Measurements from ENCODE around the gene PRDM1. TPM values are rescaled to one million over a fixed set of nuclear protein-coding genes. Genes with fewer than 3 reads are reported as not detected.
"Not testable (repeated sequence)": the region's sequence is repeated elsewhere in the genome, so short reads cannot be mapped to it uniquely, and the experiment has no call there.

Gene PRDM1
- total RNA-seq, 1 experiment from 2014 or later: 0.40 TPM

GRCh38 chr6:106145741-106146227, 59.6 kb downstream of the PRDM1 start:
- Mint-ChIP-seq H3K36me3 (ENCODE audit: insufficient read depth, unreplicated experiment) (no peaks in the 10 kb centered on the region), H3K27me3 (ENCODE audit: unreplicated experiment) (peaks cover 10% of the 10 kb centered on the region), H3K27ac (ENCODE audit: unreplicated experiment) (no peak overlapping the region), H3K4me3 (ENCODE audit: low read depth, unreplicated experiment) (no peak overlapping the region), H3K4me1 (ENCODE audit: low read depth, unreplicated experiment) (no peaks in the 10 kb centered on the region), H3K9me3 (ENCODE audit: low read depth, unreplicated experiment) (no peaks in the 10 kb centered on the region)
- BruUV-seq (replicated peaks): no TSS peak
- TF ChIP-seq CTCF (IDR thresholded peaks at IDR 0.05; ENCODE audit: unreplicated experiment): no peak
- no peak for DNase-seq
- intact Hi-C loops (cut with micrococcal nuclease; ENCODE audit: unreplicated experiment): no loop called here
- CTCF ChIA-PET: no interaction called here

- Mint-ChIP-seq H3K36me3 (ENCODE audit: insufficient read depth, unreplicated experiment) (no peaks in the 10 kb centered on the region), H3K27ac (ENCODE audit: unreplicated experiment) (no peak overlapping the region), H3K27me3 (ENCODE audit: unreplicated experiment) (peaks cover 5% of the 10 kb centered on the region), H3K4me1 (ENCODE audit: low read depth, unreplicated experiment) (no peaks in the 10 kb centered on the region), H3K9me3 (ENCODE audit: low read depth, unreplicated experiment) (no peaks in the 10 kb centered on the region), H3K4me3 (ENCODE audit: low read depth, unreplicated experiment) (no peak overlapping the region)
- intact Hi-C loops (cut with micrococcal nuclease; ENCODE audit: unreplicated experiment): no loop called here
- BruUV-seq (replicated peaks): no TSS peak
- TF ChIP-seq CTCF (IDR thresholded peaks at IDR 0.05; ENCODE audit: unreplicated experiment): no peak
- CTCF ChIA-PET: no interaction called here
- DNase-seq: no peak
Measured at GRCh38 chr6:106146852-106147351, 60.8 kb downstream of the PRDM1 start.

- no peak for TF ChIP-seq CTCF (IDR thresholded peaks at IDR 0.05; ENCODE audit: unreplicated experiment)
- BruUV-seq (replicated peaks): no TSS peak
- Mint-ChIP-seq H3K4me1 (ENCODE audit: low read depth, unreplicated experiment) (no peaks in the 10 kb centered on the region), H3K27ac (ENCODE audit: unreplicated experiment) (no peak overlapping the region), H3K9me3 (ENCODE audit: low read depth, unreplicated experiment) (no peaks in the 10 kb centered on the region), H3K27me3 (ENCODE audit: unreplicated experiment) (no peaks in the 10 kb centered on the region), H3K36me3 (ENCODE audit: insufficient read depth, unreplicated experiment) (no peaks in the 10 kb centered on the region), H3K4me3 (ENCODE audit: low read depth, unreplicated experiment) (no peak overlapping the region)
- no peak for DNase-seq
- intact Hi-C loops (cut with micrococcal nuclease; ENCODE audit: unreplicated experiment): no loop called here
- CTCF ChIA-PET: no interaction called here
Measured at GRCh38 chr6:106147476-106147875, 61.3 kb downstream of the PRDM1 start.

- DNase-seq: no peak
- H3K27me3 Mint-ChIP-seq (ENCODE audit: unreplicated experiment): no peaks in the 10 kb centered on the region
- H3K9me3 Mint-ChIP-seq (ENCODE audit: low read depth, unreplicated experiment): no peaks in the 10 kb centered on the region
- no TSS peak for BruUV-seq (replicated peaks)
- CTCF ChIA-PET: no interaction called here
- intact Hi-C loops (cut with micrococcal nuclease; ENCODE audit: unreplicated experiment): no loop called here
- no peaks in the 10 kb centered on the region for H3K36me3 Mint-ChIP-seq (ENCODE audit: insufficient read depth, unreplicated experiment)
- no peak overlapping the region for H3K4me3 Mint-ChIP-seq (ENCODE audit: low read depth, unreplicated experiment)
- TF ChIP-seq CTCF (IDR thresholded peaks at IDR 0.05; ENCODE audit: unreplicated experiment): no peak
- H3K27ac Mint-ChIP-seq (ENCODE audit: unreplicated experiment): no peak overlapping the region
- no peaks in the 10 kb centered on the region for H3K4me1 Mint-ChIP-seq (ENCODE audit: low read depth, unreplicated experiment)
Measured at GRCh38 chr6:106149472-106150069, 63.4 kb downstream of the PRDM1 start.

GRCh38 chr6:106152476-106152875, 66.3 kb downstream of the PRDM1 start:
- not testable (repeated sequence) for DNase-seq; BruUV-seq (replicated peaks); H3K9me3 Mint-ChIP-seq (ENCODE audit: low read depth, unreplicated experiment)

More at GRCh38 chr6:106152476-106152875, 66.3 kb downstream of the PRDM1 start:
- H3K4me3 Mint-ChIP-seq (ENCODE audit: low read depth, unreplicated experiment); H3K27me3 Mint-ChIP-seq (ENCODE audit: unreplicated experiment); CTCF ChIA-PET; H3K4me1 Mint-ChIP-seq (ENCODE audit: low read depth, unreplicated experiment); intact Hi-C loops (cut with micrococcal nuclease; ENCODE audit: unreplicated experiment); H3K36me3 Mint-ChIP-seq (ENCODE audit: insufficient read depth, unreplicated experiment); H3K27ac Mint-ChIP-seq (ENCODE audit: unreplicated experiment): not testable (repeated sequence)

All from Calu3 (cell line).